GM18526 (cell line): ENCODE measurements around the gene PSME1.

Experiments used
- POLR2A ChIP-seq: IDR thresholded peaks from 3 replicates; pipeline ENCODE4 v1.6.1; 2011; ENCODE audit not compliant: insufficient read length; ENCODE audit errors: extremely low read depth

Gene PSME1

GRCh38 chr14:24135834-24136683 is at the start of gene PSME1:
PSME1 (plus strand) TSS chr14:24136194; CDS start chr14:24136263, 69 bp downstream.
- peak; percentile 53 for TF ChIP-seq POLR2A

GRCh38 chr14:24087004-24087403 is 49.0 kb upstream of the PSME1 start:
- TF ChIP-seq POLR2A: no peak

DNA sequence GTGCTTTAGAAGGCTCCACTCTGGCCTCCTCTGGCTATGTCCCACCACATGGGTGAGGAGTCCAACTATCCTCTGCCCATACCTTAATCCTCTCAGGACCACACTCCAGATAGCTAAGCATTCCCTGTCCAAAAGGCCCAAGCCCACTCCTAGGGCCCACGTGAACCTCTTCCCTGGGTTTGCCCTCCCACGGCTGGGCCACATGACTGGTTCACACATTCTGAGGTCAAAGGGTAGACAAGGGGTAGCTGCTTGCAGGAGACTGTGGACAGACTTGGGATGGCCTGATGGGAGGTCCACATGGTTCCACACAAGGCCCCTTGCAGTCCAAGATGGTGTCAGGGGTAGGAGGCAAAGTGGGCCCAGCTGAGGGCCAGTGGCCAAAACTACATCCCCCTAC is 47.9 kb upstream of the PSME1 start:
- no peak for TF ChIP-seq POLR2A

- no peak for TF ChIP-seq POLR2A
Observed at GRCh38 chr14:24089890-24090289, 46.1 kb upstream of the PSME1 start.

- no peak for TF ChIP-seq POLR2A
Observed at GRCh38 chr14:24092110-24092504, 43.9 kb upstream of the PSME1 start.

- no peak for TF ChIP-seq POLR2A
Observed at GRCh38 chr14:24092505-24093206, 43.3 kb upstream of the PSME1 start.

- TF ChIP-seq POLR2A: no peak
Observed at GRCh38 chr14:24093207-24093900, 42.6 kb upstream of the PSME1 start.

GRCh38 chr14:24093901-24094840 is 41.8 kb upstream of the PSME1 start, which contains the start of gene PCK2:
PCK2 (plus strand) TSS chr14:24094311; CDS start chr14:24094406, 95 bp downstream.
- peak; percentile 98 for TF ChIP-seq POLR2A

DNA sequence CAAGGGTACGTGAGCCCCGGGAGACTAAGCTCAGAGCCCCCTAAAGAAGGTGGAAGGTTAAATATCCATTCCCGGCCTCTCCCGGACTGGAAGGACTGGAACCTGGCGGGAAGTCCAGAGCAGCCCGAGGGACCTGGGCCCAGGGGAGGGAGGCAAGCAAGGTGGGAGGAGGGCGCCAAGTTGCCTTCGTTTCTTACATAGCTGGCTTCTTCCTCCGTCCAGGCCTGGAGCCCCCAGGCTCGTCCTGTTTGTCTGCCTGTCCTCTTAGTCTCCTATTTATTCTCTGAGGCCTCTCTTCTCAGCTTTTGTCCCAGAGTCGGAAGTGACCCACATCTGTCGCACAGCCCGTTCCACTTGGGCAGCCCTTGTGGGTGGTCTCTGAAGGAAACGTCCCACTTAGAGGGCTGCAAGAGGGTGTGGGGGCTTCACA is 41.1 kb upstream of the PSME1 start:
- TF ChIP-seq POLR2A: no peak

- TF ChIP-seq POLR2A: peak; percentile 96
Observed at GRCh38 chr14:24095271-24096068, 40.5 kb upstream of the PSME1 start.

DNA sequence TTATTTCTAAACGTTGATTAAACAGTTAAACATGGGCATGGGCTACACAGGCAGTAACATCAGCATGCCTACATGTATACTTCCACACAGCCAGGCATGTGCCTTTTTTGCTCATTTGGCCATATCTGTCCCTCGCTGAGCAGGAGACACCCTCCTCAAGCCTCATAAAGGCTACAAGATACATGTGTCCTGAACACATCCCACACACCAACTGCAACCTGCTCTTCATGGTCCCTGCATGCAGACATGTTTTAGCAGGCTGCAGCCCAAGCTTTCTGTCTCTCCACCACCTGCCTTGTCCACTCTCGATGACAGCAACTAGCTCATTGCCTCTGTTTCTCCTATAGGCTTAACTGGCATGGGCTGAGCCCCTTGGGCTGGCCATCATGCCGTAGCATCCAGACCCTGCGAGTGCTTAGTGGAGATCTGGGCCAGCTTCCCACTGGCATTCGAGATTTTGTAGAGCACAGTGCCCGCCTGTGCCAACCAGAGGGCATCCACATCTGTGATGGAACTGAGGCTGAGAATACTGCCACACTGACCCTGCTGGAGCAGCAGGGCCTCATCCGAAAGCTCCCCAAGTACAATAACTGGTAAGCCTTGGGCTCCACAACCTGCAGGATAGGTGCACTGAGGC is 39.3 kb upstream of the PSME1 start:
- TF ChIP-seq POLR2A: no peak

DNA sequence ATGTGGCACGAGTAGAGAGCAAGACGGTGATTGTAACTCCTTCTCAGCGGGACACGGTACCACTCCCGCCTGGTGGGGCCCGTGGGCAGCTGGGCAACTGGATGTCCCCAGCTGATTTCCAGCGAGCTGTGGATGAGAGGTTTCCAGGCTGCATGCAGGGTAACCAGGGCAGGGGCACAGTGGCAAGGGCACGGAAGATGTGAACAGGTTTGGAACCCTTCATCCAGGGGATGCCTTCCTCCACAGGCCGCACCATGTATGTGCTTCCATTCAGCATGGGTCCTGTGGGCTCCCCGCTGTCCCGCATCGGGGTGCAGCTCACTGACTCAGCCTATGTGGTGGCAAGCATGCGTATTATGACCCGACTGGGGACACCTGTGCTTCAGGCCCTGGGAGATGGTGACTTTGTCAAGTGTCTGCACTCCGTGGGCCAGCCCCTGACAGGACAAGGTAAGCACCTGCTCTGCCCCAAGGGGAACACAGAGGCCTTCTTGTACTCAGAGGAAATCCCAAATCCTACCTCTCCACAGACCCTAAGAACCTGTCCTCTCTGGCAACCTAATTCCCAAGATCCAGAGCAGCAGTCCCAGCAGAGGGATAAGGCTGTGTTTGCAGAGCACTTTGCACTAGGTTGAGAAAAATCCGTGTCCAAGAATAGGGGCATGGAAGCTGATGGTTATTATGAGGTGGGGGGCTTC is 37.6 kb upstream of the PSME1 start:
- TF ChIP-seq POLR2A: no peak
